HepG2 (cell line): Measurements from ENCODE around the gene VARS1. TPM values are rescaled to one million over a fixed set of nuclear protein-coding genes. Genes with fewer than 3 reads are reported as not detected.
A peak's percentile ranks its signal among the peaks of the same experiment; 100 is the strongest.

Experiments used
- ELF4 ChIP-seq: sonication (generic); formaldehyde crosslinking; IDR thresholded peaks from 2 replicates; pipeline ENCODE4 v1.5.0; 2020; ENCODE audit warnings: missing genetic modification reagents, mild to moderate bottlenecking, moderate library complexity, borderline replicate concordance
- ETV6 ChIP-seq: sonication (generic); formaldehyde crosslinking; conservative IDR thresholded peaks from 2 replicates; pipeline ENCODE4 v1.4.0; 2020; ENCODE audit warnings: missing genetic modification reagents
- HOXA3 ChIP-seq: sonication (generic); formaldehyde crosslinking; IDR thresholded peaks from 2 replicates; pipeline ENCODE4 v1.5.0; 2020; ENCODE audit warnings: missing genetic modification reagents
- MIER3 ChIP-seq: IDR thresholded peaks from 2 replicates; pipeline ENCODE4 v1.6.1; 2016; ENCODE audit warnings: missing compliant biosample characterization, borderline replicate concordance
- PLRG1 ChIP-seq: fragments of 450-650 bp; conservative IDR thresholded peaks from 2 replicates; pipeline ENCODE4 v1.6.1; 2016
- SAFB2 ChIP-seq: sonication (generic); formaldehyde crosslinking; IDR thresholded peaks from 2 replicates; pipeline ENCODE4 v1.5.1; 2020; ENCODE audit warnings: missing genetic modification reagents, low read depth, mild to moderate bottlenecking, borderline replicate concordance
- ZNF484 ChIP-seq: sonication (generic); formaldehyde crosslinking; IDR thresholded peaks from 2 replicates; pipeline ENCODE4 v1.5.1; 2020; ENCODE audit warnings: mild to moderate bottlenecking, low read depth, missing genetic modification reagents, borderline replicate concordance
- ZNF768 ChIP-seq: sonication (generic); formaldehyde crosslinking; IDR thresholded peaks from 2 replicates; pipeline ENCODE4 v1.4.0; 2020; ENCODE audit warnings: missing genetic modification reagents
- ZNF891 ChIP-seq: sonication (generic); formaldehyde crosslinking; IDR thresholded peaks from 2 replicates; pipeline ENCODE4 v1.5.0; 2020; ENCODE audit warnings: mild to moderate bottlenecking, missing genetic modification reagents
- polyA plus RNA-seq, 8 experiments: library from polyadenylated mRNA; depleted of rRNA in 3 of 8; stranded (reverse) in 7 of 8; unstranded in 1 of 8; fragments of >200 nt; fragmentation: Illumina TruSeq in 4 of 8; extraction: Trizol in 4 of 8; gene quantifications; 2 replicates each; pipeline versions ENCODE4 v1.2.1 to v1.2.3, GENCODE V29; 2011 to 2016; ENCODE audit warnings: low read depth in 4 of 8, missing spikeins in 1 of 8, mixed read lengths in 1 of 8; ENCODE audit not compliant: insufficient read depth in 1 of 8
- total RNA-seq, 5 experiments: library from RNA; depleted of rRNA; stranded (reverse); fragments of >200 nt; fragmentation: Illumina TruSeq; extraction: Trizol; gene quantifications; 2 replicates each; pipeline ENCODE4 v1.2.3, GENCODE V29; 2016; ENCODE audit warnings: low read depth in 1 of 5
- TF ChIP-seq, protein P1 (sequence below): sonication (generic); formaldehyde crosslinking; IDR thresholded peaks from 2 replicates; pipeline ENCODE4 v1.4.0; 2020; ENCODE audit warnings: mild to moderate bottlenecking, missing genetic modification reagents
- TF ChIP-seq, protein P2 (sequence below): fragments of 450-650 bp; IDR thresholded peaks from 2 replicates; pipeline ENCODE4 v1.6.1; 2016
- TF ChIP-seq, protein P3 (sequence below): sonication (generic); formaldehyde crosslinking; IDR thresholded peaks from 2 replicates; pipeline ENCODE4 v1.4.0; 2020; ENCODE audit warnings: missing genetic modification reagents, borderline replicate concordance
- TF ChIP-seq, protein P4 (sequence below): sonication (generic); formaldehyde crosslinking; IDR thresholded peaks from 2 replicates; pipeline ENCODE4 v1.8.0; 2022; ENCODE audit warnings: mild to moderate bottlenecking, missing genetic modification reagents, moderate library complexity
- TF ChIP-seq, protein P5 (sequence below): sonication (generic); formaldehyde crosslinking; IDR thresholded peaks from 2 replicates; pipeline ENCODE4 v1.4.0; 2020; ENCODE audit warnings: mild to moderate bottlenecking, missing genetic modification reagents

The VARS1 gene
- total and polyA plus RNA-seq, 2 of the 13 experiments (the other 11 are each of a cell fraction or from before 2014, with no cell fraction given): 14.7 to 56.1 TPM

DNA sequence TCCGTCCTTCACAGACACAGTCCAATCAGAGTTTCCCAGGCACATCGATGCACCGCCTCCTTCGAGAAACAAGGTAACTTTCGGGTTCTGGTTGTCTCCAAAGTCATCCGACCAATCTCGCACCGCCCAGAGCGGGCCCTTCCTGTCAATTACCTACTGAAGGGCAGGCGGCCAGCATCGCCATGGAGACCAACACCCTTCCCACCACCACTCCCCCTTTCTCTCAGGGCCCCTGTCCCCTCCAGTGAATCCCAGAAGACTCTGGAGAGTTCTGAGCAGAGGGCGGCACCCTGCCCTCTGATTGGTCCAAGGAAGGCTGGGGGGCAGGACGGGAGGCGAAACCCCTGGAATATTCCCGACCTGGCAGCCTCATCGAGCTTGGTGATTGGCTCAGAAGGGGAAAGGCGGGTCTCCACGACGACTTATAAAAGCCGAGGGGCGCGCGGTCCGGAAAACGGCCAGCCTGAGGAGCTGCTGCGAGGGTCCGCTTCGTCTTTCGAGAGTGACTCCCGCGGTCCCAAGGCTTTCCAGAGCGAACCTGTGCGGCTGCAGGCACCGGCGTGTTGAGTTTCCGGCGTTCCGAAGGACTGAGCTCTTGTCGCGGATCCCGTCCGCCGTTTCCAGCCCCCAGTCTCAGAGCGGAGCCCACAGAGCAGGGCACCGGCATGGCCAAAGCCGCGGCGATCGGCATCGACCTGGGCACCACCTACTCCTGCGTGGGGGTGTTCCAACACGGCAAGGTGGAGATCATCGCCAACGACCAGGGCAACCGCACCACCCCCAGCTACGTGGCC lies 31.9 kb upstream of the VARS1 start, which contains the start of gene HSPA1B (continued):
- TF ChIP-seq ZNF484 (no peak; the same call in 1 of the 2 replicates), ZNF891 (CRISPR knock-in tag) (peak; percentile 97), ETV6 (CRISPR knock-in tag) (peak; percentile 87; the same call in 1 of the 2 replicates), SAFB2 (CRISPR knock-in tag) (peak; percentile 66; the same call in 1 of the 2 replicates), ZNF768 (peak; percentile 82), ELF4 (CRISPR knock-in tag) (no peak), MIER3 (CRISPR knock-in tag) (peak; percentile 51; the same call in 1 of the 2 replicates), PLRG1 (no peak), HOXA3 (CRISPR knock-in tag) (peak; percentile 34; the same call in 1 of the 2 replicates)
- TF ChIP-seq, protein P1, sequence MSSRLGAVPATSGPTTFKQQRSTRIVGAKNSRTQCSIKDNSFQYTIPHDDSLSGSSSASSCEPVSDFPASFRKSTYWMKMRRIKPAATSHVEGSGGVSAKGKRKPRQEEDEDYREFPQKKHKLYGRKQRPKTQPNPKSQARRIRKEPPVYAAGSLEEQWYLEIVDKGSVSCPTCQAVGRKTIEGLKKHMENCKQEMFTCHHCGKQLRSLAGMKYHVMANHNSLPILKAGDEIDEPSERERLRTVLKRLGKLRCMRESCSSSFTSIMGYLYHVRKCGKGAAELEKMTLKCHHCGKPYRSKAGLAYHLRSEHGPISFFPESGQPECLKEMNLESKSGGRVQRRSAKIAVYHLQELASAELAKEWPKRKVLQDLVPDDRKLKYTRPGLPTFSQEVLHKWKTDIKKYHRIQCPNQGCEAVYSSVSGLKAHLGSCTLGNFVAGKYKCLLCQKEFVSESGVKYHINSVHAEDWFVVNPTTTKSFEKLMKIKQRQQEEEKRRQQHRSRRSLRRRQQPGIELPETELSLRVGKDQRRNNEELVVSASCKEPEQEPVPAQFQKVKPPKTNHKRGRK: no peak
- TF ChIP-seq, protein P2, sequence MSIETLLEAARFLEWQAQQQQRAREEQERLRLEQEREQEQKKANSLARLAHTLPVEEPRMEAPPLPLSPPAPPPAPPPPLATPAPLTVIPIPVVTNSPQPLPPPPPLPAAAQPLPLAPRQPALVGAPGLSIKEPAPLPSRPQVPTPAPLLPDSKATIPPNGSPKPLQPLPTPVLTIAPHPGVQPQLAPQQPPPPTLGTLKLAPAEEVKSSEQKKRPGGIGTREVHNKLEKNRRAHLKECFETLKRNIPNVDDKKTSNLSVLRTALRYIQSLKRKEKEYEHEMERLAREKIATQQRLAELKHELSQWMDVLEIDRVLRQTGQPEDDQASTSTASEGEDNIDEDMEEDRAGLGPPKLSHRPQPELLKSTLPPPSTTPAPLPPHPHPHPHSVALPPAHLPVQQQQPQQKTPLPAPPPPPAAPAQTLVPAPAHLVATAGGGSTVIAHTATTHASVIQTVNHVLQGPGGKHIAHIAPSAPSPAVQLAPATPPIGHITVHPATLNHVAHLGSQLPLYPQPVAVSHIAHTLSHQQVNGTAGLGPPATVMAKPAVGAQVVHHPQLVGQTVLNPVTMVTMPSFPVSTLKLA: peak; percentile 35; the same call in 1 of the 2 replicates
- TF ChIP-seq, protein P3, sequence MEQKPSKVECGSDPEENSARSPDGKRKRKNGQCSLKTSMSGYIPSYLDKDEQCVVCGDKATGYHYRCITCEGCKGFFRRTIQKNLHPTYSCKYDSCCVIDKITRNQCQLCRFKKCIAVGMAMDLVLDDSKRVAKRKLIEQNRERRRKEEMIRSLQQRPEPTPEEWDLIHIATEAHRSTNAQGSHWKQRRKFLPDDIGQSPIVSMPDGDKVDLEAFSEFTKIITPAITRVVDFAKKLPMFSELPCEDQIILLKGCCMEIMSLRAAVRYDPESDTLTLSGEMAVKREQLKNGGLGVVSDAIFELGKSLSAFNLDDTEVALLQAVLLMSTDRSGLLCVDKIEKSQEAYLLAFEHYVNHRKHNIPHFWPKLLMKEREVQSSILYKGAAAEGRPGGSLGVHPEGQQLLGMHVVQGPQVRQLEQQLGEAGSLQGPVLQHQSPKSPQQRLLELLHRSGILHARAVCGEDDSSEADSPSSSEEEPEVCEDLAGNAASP (CRISPR knock-in tag): peak; percentile 65
- TF ChIP-seq, protein P4, sequence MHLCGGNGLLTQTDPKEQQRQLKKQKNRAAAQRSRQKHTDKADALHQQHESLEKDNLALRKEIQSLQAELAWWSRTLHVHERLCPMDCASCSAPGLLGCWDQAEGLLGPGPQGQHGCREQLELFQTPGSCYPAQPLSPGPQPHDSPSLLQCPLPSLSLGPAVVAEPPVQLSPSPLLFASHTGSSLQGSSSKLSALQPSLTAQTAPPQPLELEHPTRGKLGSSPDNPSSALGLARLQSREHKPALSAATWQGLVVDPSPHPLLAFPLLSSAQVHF (CRISPR knock-in tag): no peak
- TF ChIP-seq, protein P5, sequence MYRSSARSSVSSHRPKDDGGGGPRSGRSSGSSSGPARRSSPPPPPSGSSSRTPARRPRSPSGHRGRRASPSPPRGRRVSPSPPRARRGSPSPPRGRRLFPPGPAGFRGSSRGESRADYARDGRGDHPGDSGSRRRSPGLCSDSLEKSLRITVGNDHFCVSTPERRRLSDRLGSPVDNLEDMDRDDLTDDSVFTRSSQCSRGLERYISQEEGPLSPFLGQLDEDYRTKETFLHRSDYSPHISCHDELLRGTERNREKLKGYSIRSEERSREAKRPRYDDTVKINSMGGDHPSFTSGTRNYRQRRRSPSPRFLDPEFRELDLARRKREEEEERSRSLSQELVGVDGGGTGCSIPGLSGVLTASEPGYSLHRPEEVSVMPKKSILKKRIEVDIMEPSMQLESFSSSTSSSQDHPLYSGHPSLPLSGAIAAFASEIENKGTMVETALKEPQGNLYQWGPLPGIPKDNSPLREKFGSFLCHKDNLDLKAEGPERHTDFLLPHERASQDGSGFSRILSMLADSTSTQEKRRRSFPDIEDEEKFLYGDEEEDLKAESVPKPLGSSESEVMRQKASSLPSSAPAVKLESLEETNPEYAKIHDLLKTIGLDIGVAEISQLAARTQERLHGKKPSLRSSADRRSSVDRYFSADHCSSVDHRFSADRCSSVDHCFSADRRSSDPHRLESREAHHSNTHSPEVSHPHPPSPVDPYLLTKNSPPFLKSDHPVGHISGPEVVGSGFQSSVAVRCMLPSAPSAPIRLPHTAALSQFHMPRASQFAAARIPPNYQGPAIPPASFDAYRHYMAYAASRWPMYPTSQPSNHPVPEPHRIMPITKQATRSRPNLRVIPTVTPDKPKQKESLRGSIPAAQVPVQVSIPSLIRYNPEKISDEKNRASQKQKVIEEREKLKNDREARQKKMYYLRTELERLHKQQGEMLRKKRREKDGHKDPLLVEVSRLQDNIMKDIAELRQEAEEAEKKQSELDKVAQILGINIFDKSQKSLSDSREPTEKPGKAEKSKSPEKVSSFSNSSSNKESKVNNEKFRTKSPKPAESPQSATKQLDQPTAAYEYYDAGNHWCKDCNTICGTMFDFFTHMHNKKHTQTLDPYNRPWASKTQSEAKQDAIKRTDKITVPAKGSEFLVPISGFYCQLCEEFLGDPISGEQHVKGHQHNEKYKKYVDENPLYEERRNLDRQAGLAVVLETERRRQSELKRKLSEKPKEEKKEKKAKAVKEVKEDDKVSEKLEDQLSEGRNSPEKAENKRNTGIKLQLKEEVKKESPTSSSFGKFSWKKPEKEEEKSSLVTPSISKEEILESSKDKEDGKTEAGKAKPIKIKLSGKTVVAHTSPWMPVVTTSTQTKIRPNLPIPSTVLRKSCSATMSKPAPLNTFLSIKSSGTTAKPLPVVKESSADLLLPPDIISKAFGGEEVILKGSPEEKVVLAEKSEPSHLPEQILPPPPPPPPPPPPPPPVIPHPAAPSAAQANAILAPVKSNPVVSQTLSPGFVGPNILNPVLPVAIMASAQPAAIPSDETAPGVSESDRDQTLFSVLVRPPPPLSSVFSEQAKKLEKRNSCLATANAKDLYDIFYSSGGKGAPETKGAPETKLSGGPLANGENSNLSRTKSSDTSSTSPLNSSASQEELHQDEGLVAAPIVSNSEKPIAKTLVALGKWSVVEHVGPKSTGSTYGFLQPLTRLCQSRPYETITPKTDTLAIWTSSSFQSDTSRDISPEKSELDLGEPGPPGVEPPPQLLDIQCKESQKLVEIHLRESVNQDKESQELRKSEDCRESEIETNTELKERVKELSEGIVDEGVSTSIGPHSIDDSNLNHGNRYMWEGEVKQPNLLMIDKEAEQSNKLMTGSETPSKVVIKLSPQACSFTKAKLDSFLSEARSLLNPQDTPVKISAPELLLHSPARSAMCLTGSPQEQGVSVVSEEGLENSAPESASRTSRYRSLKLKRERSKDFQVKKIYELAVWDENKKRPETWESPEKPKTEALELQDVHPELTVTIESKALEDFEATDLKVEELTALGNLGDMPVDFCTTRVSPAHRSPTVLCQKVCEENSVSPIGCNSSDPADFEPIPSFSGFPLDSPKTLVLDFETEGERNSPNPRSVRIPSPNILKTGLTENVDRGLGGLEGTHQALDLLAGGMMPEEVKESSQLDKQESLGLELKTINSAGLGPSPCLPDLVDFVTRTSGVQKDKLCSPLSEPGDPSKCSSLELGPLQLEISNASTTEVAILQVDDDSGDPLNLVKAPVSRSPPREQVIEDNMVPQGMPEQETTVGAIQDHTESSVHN: no peak
